Neural crest cell (in vitro differentiated cells): ENCODE data around the gene KDM3B. TPM values are rescaled to one million over a fixed set of nuclear protein-coding genes. Genes with fewer than 3 reads are reported as not detected.
A peak's percentile ranks its signal among the peaks of the same experiment; 100 is the strongest.

Experiments used
- DNase-seq: peaks from one replicate; pipeline ENCODE4 v3.0.0; 2021; ENCODE audit warnings: low read depth, mixed read lengths, low spot score
- H3K27ac Mint-ChIP-seq: one replicate; pipeline ENCODE4 v1.8.0; 2021; ENCODE audit warnings: mild to moderate bottlenecking, mixed read lengths; ENCODE audit not compliant: unreplicated experiment
- H3K27me3 Mint-ChIP-seq: 2 replicates; pipeline ENCODE4 v1.8.0; 2021; ENCODE audit warnings: low read depth, mild to moderate bottlenecking, mixed read lengths
- H3K36me3 Mint-ChIP-seq: 2 replicates; pipeline ENCODE4 v1.8.0; 2021; ENCODE audit warnings: low read depth, mild to moderate bottlenecking, mixed read lengths
- H3K4me1 Mint-ChIP-seq: 2 replicates; pipeline ENCODE4 v1.8.0; 2021; ENCODE audit warnings: mixed read lengths
- H3K4me3 Mint-ChIP-seq: one replicate; pipeline ENCODE4 v1.8.0; 2021; ENCODE audit warnings: mild to moderate bottlenecking, mixed read lengths
- H3K9me3 Mint-ChIP-seq: 2 replicates; pipeline ENCODE4 v1.8.0; 2021; ENCODE audit warnings: mixed read lengths
- total RNA-seq: library from RNA; stranded (reverse); gene quantifications from 2 replicates; pipeline ENCODE4 v1.2.1, GENCODE V29; 2021
- TF ChIP-seq, protein P1 (sequence below): fragments of 200-600 bp; sonication (generic); conservative IDR thresholded peaks from 2 replicates; pipeline ENCODE4 v1.5.0; 2021; ENCODE audit warnings: antibody characterized with exemption, mild to moderate bottlenecking

The KDM3B gene
- total RNA-seq, 1 donor from 2014 or later, result 100 TPM

DNA sequence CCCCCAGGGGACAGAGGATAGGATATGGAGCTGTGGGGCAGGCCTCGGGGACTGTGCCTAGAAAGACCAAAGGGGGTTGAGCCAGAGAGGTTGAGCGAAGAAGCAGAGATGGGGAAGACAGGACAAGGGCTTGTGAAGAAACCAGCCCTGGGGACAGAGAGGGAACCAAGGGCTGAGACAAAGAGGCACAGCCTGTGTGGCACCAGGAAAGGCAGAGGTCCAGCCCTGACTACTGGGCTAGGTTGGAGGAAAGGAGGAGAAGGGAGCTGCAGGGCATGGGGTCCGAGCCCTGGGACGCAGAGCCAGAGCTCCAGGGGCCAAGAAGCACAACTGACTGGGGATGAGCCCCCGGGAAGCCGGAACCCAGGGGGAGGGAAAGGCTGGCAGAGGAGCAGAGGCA, 95.6 kb downstream of the KDM3B start:
- no peaks in the 10 kb centered on the region for H3K9me3 Mint-ChIP-seq

DNA sequence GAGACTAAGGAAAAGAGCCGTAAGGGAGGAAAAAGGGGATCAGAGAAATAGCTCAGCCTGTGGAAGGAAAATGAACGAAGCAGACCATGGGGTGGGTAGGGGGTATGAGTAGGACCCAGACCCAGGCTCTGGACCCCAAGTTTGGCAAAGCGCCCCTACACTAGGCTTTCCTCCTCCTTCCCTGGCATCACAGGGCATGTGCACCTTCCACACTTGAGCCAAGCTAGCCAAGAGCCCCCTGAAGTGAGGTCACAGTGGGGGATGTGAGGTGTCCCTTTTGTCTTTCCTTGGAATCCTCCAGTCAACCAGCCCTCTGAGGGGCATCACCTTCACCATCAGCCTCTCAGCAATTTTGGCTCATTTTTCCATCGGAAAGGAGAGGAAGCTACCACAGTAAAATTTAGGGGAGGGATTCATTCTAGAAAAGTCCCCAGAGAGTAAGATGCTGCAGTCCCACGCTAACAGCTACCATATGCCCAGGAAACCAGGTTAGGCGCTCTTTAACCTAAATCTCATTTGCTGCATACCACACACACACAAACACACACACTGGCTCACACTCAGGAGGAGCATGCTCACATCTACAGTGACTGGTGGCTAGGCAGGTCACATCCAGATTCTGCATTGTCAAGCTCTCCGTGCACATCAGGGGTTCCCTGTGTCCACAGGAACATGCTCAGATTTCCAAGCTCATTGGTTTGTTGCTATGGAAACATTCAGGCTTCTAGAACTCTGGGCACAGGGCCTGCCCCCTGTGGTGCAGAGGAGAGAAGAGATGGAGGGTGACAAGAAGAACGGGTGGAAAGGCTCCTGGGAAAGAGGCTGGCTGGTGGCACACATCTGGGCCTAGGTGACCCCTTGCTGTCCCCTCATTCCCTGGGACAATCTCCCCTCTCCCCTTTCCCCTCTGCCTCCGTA, 96.3 kb downstream of the KDM3B start:
- no peak for DNase-seq
- Mint-ChIP-seq H3K4me3 (peak overlapping the region; percentile 66), H3K9me3 (no peaks in the 10 kb centered on the region), H3K36me3 (no peaks in the 10 kb centered on the region), H3K27me3 (no peaks in the 10 kb centered on the region), H3K4me1 (peaks cover 20% of the 10 kb centered on the region), H3K27ac (no peak overlapping the region)
- TF ChIP-seq, protein P1, sequence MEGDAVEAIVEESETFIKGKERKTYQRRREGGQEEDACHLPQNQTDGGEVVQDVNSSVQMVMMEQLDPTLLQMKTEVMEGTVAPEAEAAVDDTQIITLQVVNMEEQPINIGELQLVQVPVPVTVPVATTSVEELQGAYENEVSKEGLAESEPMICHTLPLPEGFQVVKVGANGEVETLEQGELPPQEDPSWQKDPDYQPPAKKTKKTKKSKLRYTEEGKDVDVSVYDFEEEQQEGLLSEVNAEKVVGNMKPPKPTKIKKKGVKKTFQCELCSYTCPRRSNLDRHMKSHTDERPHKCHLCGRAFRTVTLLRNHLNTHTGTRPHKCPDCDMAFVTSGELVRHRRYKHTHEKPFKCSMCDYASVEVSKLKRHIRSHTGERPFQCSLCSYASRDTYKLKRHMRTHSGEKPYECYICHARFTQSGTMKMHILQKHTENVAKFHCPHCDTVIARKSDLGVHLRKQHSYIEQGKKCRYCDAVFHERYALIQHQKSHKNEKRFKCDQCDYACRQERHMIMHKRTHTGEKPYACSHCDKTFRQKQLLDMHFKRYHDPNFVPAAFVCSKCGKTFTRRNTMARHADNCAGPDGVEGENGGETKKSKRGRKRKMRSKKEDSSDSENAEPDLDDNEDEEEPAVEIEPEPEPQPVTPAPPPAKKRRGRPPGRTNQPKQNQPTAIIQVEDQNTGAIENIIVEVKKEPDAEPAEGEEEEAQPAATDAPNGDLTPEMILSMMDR, result no peak

More for the DNA sequence above, 95.6 kb downstream of the KDM3B start:
- no peak overlapping the region for H3K4me3 Mint-ChIP-seq
- H3K27ac Mint-ChIP-seq, result no peak overlapping the region
- H3K27me3 Mint-ChIP-seq, result no peaks in the 10 kb centered on the region
- TF ChIP-seq, protein P1, result no peak
- peaks cover 20% of the 10 kb centered on the region for H3K4me1 Mint-ChIP-seq
- DNase-seq, result no peak
- H3K36me3 Mint-ChIP-seq, result no peaks in the 10 kb centered on the region

DNA sequence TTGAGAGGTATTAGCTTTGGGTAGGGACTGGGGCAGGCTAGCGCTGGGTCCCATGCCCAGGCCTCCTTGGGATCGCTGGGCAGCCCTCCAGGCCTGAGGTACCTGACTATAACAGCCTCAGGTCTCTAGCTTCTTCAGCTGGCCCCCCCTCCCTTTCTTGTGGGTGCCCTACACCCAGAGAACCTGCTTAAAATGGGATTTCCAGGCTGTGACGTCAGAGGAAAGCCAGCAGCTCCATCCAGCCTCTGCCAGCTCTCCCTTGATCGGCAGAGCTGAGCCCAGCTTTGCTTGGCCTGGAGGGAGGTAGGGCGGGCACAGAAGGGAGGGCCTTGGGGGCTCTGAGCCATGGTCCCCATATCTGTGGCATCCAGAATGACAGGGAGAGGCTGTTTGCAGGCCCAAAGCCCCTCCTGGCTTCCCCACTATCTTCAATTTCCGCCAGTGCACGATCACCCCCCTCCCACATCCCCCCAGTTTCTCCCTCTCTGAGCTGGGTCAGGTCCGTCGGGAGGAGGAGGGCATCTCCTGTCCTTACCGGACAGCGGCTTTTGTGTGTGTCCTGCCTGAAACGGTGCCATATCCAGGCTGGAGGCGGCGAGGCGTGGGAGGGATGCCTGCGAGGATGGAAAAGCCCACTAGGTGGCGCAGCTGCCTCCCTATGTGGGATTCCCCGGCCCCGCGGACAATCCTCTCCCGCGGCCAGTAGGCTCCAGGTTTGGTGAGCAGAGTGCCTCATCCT, 97.2 kb downstream of the KDM3B start:
- peaks cover 20% of the 10 kb centered on the region for H3K4me1 Mint-ChIP-seq
- peak; percentile 98 for DNase-seq
- no peaks in the 10 kb centered on the region for H3K36me3 Mint-ChIP-seq
- H3K27me3 Mint-ChIP-seq, result no peaks in the 10 kb centered on the region
- peak overlapping the region; percentile 65 for H3K4me3 Mint-ChIP-seq
- TF ChIP-seq, protein P1, result peak; percentile 96
- H3K27ac Mint-ChIP-seq, result peak overlapping the region; percentile 97
- no peaks in the 10 kb centered on the region for H3K9me3 Mint-ChIP-seq

DNA sequence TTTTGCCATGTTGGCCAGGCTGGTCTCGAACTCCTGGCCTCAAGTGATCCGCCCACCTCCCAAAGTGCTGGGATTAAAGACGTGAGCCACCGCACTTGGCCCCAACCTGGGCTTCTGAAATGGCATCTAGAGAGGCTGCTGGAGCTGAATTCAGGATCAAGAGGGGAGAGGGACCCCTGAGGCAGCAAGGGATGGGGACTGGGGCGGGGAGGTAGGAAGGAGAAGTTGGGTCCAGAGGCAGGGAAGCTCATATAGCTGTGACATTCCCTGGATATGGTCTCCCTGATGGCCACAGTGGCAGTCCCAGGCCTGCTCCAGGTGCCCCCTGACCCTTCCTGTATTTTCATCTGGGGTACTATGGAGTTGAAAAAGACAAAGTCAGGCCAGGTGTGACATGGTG, 98.5 kb downstream of the KDM3B start:
- TF ChIP-seq, protein P1, result no peak
- peaks cover 3% of the 10 kb centered on the region for H3K27me3 Mint-ChIP-seq
- no peaks in the 10 kb centered on the region for H3K36me3 Mint-ChIP-seq
- no peak overlapping the region for H3K27ac Mint-ChIP-seq
- H3K9me3 Mint-ChIP-seq, result no peaks in the 10 kb centered on the region
- DNase-seq, result no peak
- H3K4me3 Mint-ChIP-seq, result no peak overlapping the region
- H3K4me1 Mint-ChIP-seq, result peaks cover 20% of the 10 kb centered on the region

DNA sequence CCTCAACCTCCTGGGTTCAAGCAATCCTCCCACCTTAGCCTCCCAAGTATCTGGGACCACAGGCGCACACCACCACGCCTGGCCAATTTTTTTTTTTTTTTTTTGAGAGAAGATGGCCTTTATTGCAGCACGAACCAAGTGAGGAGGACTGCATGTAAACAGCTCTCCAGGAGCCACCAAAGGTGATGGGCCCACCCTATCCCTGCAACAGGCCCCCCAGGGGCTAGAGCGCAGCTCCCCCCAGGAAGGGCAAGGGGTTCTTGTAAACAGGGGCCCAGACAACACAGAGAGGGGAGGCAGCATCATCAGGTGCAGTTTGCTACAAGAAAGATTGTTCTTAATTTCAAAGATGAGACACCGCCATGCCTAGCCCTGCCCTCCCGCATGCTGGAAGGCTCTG, 100.2 kb downstream of the KDM3B start:
- no peaks in the 10 kb centered on the region for H3K9me3 Mint-ChIP-seq
- TF ChIP-seq, protein P1, result no peak
- no peaks in the 10 kb centered on the region for H3K36me3 Mint-ChIP-seq
- H3K4me1 Mint-ChIP-seq, result peaks cover 20% of the 10 kb centered on the region
- no peak overlapping the region for H3K4me3 Mint-ChIP-seq
- no peak overlapping the region for H3K27ac Mint-ChIP-seq
- no peak for DNase-seq
- peaks cover 3% of the 10 kb centered on the region for H3K27me3 Mint-ChIP-seq
